GM21737 (cell line): ENCODE results near the gene SLC2A11.
A peak's percentile ranks its signal among the peaks of the same experiment; 100 is the strongest.
"Not testable (repeated sequence)": the region's sequence is repeated elsewhere in the genome, so short reads cannot be mapped to it uniquely, and the experiment has no call there.

Experiments
- ATAC-seq: cut with Tn5 transposase; IDR thresholded peaks from one replicate; pipeline ENCODE4 v1.9.1; 2021; ENCODE audit warnings: mild to moderate bottlenecking, moderate library complexity; ENCODE audit not compliant: unreplicated experiment

The SLC2A11 gene

GRCh38 chr22:23888615-23889401 is 31.1 kb downstream of the SLC2A11 start:
- ATAC-seq: no peak

GRCh38 chr22:23889620-23890019 is 31.9 kb downstream of the SLC2A11 start:
- ATAC-seq: no peak

- ATAC-seq: no peak
These were observed 34.1 kb downstream of the SLC2A11 start for GRCh38 chr22:23891726-23892125.

- no peak for ATAC-seq
These were observed 34.5 kb downstream of the SLC2A11 start for GRCh38 chr22:23892130-23892529.

GRCh38 chr22:23892706-23893105 is 35.0 kb downstream of the SLC2A11 start:
- no peak for ATAC-seq

- no peak for ATAC-seq
These were observed 35.7 kb downstream of the SLC2A11 start for GRCh38 chr22:23893121-23893944.

GRCh38 chr22:23893945-23894709 is 36.5 kb downstream of the SLC2A11 start, which contains the start of gene MIF:
TSS of gene MIF (plus strand) at chr22:23894383. CDS start at chr22:23894475, 92 bp downstream.
- ATAC-seq: peak; percentile 84

- peak; percentile 22 for ATAC-seq
These were observed 37.3 kb downstream of the SLC2A11 start for GRCh38 chr22:23894710-23895598.

GRCh38 chr22:23895599-23896144 is 38.0 kb downstream of the SLC2A11 start:
- no peak for ATAC-seq

- no peak for ATAC-seq
These were observed 38.5 kb downstream of the SLC2A11 start for GRCh38 chr22:23896166-23896522.

GRCh38 chr22:23896523-23897186 is 39.0 kb downstream of the SLC2A11 start:
- no peak for ATAC-seq

- no peak for ATAC-seq
These were observed 39.6 kb downstream of the SLC2A11 start for GRCh38 chr22:23897320-23897719.

- ATAC-seq: no peak
These were observed 40.6 kb downstream of the SLC2A11 start for GRCh38 chr22:23898006-23898974.

- ATAC-seq: no peak
These were observed 41.5 kb downstream of the SLC2A11 start for GRCh38 chr22:23899042-23899745.

GRCh38 chr22:23900227-23900626 is 42.6 kb downstream of the SLC2A11 start:
- not testable (repeated sequence) for ATAC-seq

GRCh38 chr22:23901600-23901999 is 43.9 kb downstream of the SLC2A11 start:
- no peak for ATAC-seq

GRCh38 chr22:23903328-23903971 is 45.8 kb downstream of the SLC2A11 start:
- no peak for ATAC-seq
